OCI-LY7 (cell line): ENCODE results near the gene IMMP2L. TPM values are rescaled to one million over a fixed set of nuclear protein-coding genes. Genes with fewer than 3 reads are reported as not detected.

Experiments used
- BruUV-seq: library from RNA; stranded (reverse); fragments of 400-500 nt; replicated peaks from 2 replicates; lab custom pipeline; 2021; lab: Mats Ljungman, UMichigan
- CTCF ChIA-PET: fragments of 300-600 bp; sonication (Branson Sonifier 250); formaldehyde crosslinking; loops from one replicate; lab custom pipeline; 2022; ENCODE audit warnings: antibody characterized with exemption; ENCODE audit not compliant: unreplicated experiment; lab: Charles Lee
- POLR2A ChIA-PET: fragments of 300-600 bp; sonication (Branson Sonifier 250); formaldehyde crosslinking; loops from one replicate; lab custom pipeline; 2022; ENCODE audit warnings: antibody characterized with exemption; lab: Charles Lee
- DNase-seq: peaks from one replicate; pipeline ENCODE4 v3.0.0-alpha.2; 2015; ENCODE audit warnings: low spot score
- H2AFZ ChIP-seq: fragments of 200-600 bp; sonication (generic), shearing (Covaris generic); 2 replicates; pipeline ENCODE4 v1.6.1; 2014; ENCODE audit warnings: mild to moderate bottlenecking, antibody characterized with exemption, low read length, moderate library complexity
- H3K27ac ChIP-seq: fragments of 200-600 bp; sonication (generic); 2 replicates; pipeline ENCODE4 v1.5.1; 2014; ENCODE audit warnings: mixed run types, low read depth, mild to moderate bottlenecking, moderate library complexity, low read length, inconsistent platforms; ENCODE audit not compliant: poor library complexity, severe bottlenecking
- H3K36me3 ChIP-seq: fragments of 200-600 bp; sonication (generic); 2 replicates; pipeline ENCODE4 v1.6.1; 2014; ENCODE audit warnings: mild to moderate bottlenecking, antibody characterized with exemption, low read length, moderate library complexity, mixed read lengths; ENCODE audit not compliant: insufficient read depth
- H3K4me1 ChIP-seq: fragments of 200-600 bp; sonication (generic); 2 replicates; pipeline ENCODE4 v1.5.1; 2014; ENCODE audit warnings: mild to moderate bottlenecking, low read length; ENCODE audit not compliant: insufficient read depth, poor library complexity, severe bottlenecking
- H3K4me2 ChIP-seq: fragments of 200-600 bp; sonication (generic); 2 replicates; pipeline ENCODE4 v1.6.1; 2014; ENCODE audit warnings: mild to moderate bottlenecking, low read length
- H3K4me3 ChIP-seq: fragments of 200-600 bp; sonication (generic); 2 replicates; pipeline ENCODE4 v1.5.1; 2014; ENCODE audit warnings: mild to moderate bottlenecking, low read depth, low read length; ENCODE audit not compliant: poor library complexity, severe bottlenecking
- H3K79me2 ChIP-seq: fragments of 200-600 bp; sonication (generic); 2 replicates; pipeline ENCODE4 v1.6.1; 2016; ENCODE audit warnings: low read depth, mild to moderate bottlenecking, low read length, moderate library complexity, mixed read lengths; ENCODE audit not compliant: insufficient read depth
- H3K9me2 ChIP-seq: fragments of 200-600 bp; sonication (generic); 2 replicates; pipeline ENCODE4 v1.6.1; 2016; ENCODE audit warnings: mild to moderate bottlenecking, low read length, mixed read lengths; ENCODE audit not compliant: insufficient read depth
- H3K9me3 ChIP-seq: fragments of 200-600 bp; sonication (generic); 2 replicates; pipeline ENCODE4 v1.6.1; 2014; ENCODE audit warnings: mild to moderate bottlenecking, mixed run types, low read length, mixed read lengths
- H4K20me1 ChIP-seq: fragments of 200-600 bp; sonication (generic); 2 replicates; pipeline ENCODE4 v1.6.1; 2014; ENCODE audit warnings: mild to moderate bottlenecking, antibody characterized with exemption, low read length, moderate library complexity, mixed read lengths; ENCODE audit not compliant: insufficient read depth
- EZH2phosphoT487 ChIP-seq: fragments of 200-600 bp; sonication (generic); IDR thresholded peaks from 2 replicates; pipeline ENCODE4 v1.6.1; 2018; ENCODE audit warnings: low read depth, borderline replicate concordance, mild to moderate bottlenecking, mixed run types, antibody characterized with exemption, low read length, moderate library complexity, mixed read lengths
- intact Hi-C: fragments of 100-400 bp; cut with micrococcal nuclease; formaldehyde crosslinking; loops from one replicate; pipeline ENCODE4 v1.10.0; 2022; ENCODE audit not compliant: unreplicated experiment
- total RNA-seq, 2 experiments: library from RNA; depleted of rRNA in 1 of 2; stranded (reverse); fragments of >200 nt in 1 of 2; shearing (Covaris generic) in 1 of 2; gene quantifications; 2 replicates each; pipeline ENCODE4 v1.2.3, GENCODE V29; 2014 to 2022
- TF ChIP-seq, protein P1 (sequence below): fragments of 200-600 bp; sonication (generic); conservative IDR thresholded peaks from 2 replicates; pipeline ENCODE4 v1.5.1; 2014; ENCODE audit warnings: mild to moderate bottlenecking, antibody characterized with exemption, low read length, moderate library complexity, mixed read lengths

IMMP2L gene
- total RNA-seq, 2 experiments from 2014 or later = 8.0 to 25.4 TPM

DNA sequence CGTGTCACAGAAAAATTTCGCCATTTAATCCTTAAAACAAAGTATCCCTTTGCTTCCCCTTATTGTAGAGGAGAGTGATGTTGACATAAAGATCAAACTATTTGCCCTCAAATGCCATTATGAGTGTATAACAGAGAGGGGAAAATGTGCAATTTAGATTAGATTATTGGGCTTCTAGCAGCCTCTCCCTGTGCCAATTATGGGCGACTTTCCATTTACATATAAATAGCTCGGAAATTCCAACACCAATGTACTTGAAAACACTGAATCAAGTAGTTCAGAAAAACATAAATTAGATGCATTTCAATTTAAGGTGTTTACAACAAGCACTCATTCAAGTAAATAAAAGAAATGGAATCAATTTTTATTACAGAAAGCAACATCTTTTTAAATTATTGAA, 535.9 kb downstream of the IMMP2L start:
- Histone ChIP-seq H3K36me3 (no peaks in the 10 kb centered on the region), H3K27ac (no peak overlapping the region), H3K4me2 (no peak overlapping the region), H3K9me2 (no peaks in the 10 kb centered on the region), H3K4me3 (no peak overlapping the region), H3K79me2 (no peaks in the 10 kb centered on the region), H2AFZ (no peak overlapping the region), H3K4me1 (no peaks in the 10 kb centered on the region), H3K9me3 (no peaks in the 10 kb centered on the region), H4K20me1 (no peaks in the 10 kb centered on the region)
- CTCF ChIA-PET = no interaction called here
- DNase-seq = no peak
- no peak for TF ChIP-seq EZH2phosphoT487
- TF ChIP-seq, protein P1, sequence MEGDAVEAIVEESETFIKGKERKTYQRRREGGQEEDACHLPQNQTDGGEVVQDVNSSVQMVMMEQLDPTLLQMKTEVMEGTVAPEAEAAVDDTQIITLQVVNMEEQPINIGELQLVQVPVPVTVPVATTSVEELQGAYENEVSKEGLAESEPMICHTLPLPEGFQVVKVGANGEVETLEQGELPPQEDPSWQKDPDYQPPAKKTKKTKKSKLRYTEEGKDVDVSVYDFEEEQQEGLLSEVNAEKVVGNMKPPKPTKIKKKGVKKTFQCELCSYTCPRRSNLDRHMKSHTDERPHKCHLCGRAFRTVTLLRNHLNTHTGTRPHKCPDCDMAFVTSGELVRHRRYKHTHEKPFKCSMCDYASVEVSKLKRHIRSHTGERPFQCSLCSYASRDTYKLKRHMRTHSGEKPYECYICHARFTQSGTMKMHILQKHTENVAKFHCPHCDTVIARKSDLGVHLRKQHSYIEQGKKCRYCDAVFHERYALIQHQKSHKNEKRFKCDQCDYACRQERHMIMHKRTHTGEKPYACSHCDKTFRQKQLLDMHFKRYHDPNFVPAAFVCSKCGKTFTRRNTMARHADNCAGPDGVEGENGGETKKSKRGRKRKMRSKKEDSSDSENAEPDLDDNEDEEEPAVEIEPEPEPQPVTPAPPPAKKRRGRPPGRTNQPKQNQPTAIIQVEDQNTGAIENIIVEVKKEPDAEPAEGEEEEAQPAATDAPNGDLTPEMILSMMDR = no peak
- no TSS peak for BruUV-seq
- intact Hi-C loops = no loop called here
- POLR2A ChIA-PET = no interaction called here

DNA sequence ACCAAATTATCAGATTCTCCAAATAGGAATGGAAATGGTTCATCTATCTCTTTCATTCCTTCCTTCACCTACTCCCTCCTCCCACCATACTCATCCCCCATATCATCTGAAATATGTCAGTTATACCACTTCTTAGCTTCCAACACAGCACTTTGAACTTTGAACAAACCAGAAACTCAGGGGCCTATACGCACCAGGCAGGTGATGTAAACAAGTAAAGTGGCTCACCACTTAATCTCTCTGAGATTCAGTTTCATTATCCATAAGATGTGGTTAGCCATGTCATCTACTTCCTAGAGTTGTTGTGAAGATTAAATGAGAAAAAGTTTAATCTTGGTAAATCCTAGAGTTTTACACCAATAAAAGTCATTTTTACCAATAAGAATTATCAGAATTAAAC, 537.3 kb downstream of the IMMP2L start:
- Histone ChIP-seq H3K36me3 (no peaks in the 10 kb centered on the region), H3K79me2 (no peaks in the 10 kb centered on the region), H2AFZ (no peak overlapping the region), H3K9me2 (no peaks in the 10 kb centered on the region), H3K4me3 (no peak overlapping the region), H3K9me3 (no peaks in the 10 kb centered on the region), H3K4me1 (no peaks in the 10 kb centered on the region), H3K27ac (no peak overlapping the region), H4K20me1 (no peaks in the 10 kb centered on the region), H3K4me2 (no peak overlapping the region)
- no TSS peak for BruUV-seq
- ChIA-PET CTCF (no interaction called here), POLR2A (no interaction called here)
- no peak for TF ChIP-seq EZH2phosphoT487
- intact Hi-C loops = no loop called here
- no peak for DNase-seq

DNA sequence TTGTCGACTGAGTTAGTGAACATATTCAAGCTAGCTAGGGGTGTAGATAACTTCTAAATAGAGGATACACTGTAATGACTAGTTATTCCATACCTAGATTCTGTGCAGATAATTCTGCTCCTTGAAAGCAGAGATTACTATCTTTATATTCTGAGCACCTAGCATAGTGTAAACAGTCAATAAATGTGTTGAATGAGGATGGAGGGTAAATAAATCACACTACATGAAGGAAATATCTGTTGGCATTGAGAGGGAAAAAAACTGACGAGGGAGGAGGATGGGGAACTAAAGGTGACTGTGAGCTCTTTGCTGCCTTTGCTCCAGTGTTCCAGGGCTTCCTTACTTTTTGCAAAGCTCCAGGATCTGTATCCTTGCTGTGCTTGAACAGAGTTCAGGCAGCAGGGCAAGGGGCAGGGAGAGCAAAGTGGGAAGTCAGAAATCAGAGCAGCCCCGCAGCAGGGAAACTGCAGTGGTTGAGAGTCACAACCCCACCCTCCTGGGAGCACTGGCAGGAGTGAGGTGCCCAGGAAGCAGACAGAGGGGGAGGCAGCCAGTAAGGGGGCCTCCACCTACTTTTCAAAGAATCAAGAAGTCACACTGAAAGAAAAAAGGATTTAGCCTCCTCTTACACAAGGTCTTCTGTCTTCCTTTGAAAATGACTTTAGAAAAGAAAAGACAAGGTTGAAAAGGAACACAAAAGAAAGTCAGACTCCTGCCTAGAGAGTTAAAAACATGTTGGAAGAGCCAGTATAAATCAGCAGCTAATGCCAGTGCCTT, 543.1 kb downstream of the IMMP2L start:
- Histone ChIP-seq H3K9me3 (no peaks in the 10 kb centered on the region), H3K27ac (no peak overlapping the region), H3K4me2 (no peak overlapping the region), H4K20me1 (no peaks in the 10 kb centered on the region), H3K79me2 (no peaks in the 10 kb centered on the region), H3K9me2 (no peaks in the 10 kb centered on the region), H3K4me3 (no peak overlapping the region), H3K4me1 (no peaks in the 10 kb centered on the region), H2AFZ (no peak overlapping the region), H3K36me3 (no peaks in the 10 kb centered on the region)
- DNase-seq = no peak
- CTCF ChIA-PET = no interaction called here
- BruUV-seq = no TSS peak
- TF ChIP-seq EZH2phosphoT487 = no peak
- TF ChIP-seq, protein P1 = no peak
- intact Hi-C loops = no loop called here
- POLR2A ChIA-PET = no interaction called here
